Smooth muscle cell (in vitro differentiated cells): Measurements from ENCODE around the gene MROH7. TPM values are rescaled to one million over a fixed set of nuclear protein-coding genes. Genes with fewer than 3 reads are reported as not detected.

ENCODE experiments used
- DNase-seq: peaks from one replicate; lab custom pipeline; 2025; ENCODE audit not compliant: unreplicated experiment; lab: John Stamatoyannopoulos, UW
- H2AFZ ChIP-seq: fragments of 200-600 bp; sonication (generic); 2 replicates; pipeline ENCODE4 v1.6.0; 2016; ENCODE audit warnings: antibody characterized with exemption, low read depth, mild to moderate bottlenecking
- H3F3A ChIP-seq: fragments of 200-600 bp; sonication (generic); 2 replicates; pipeline ENCODE4 v1.6.0; 2017; ENCODE audit warnings: antibody characterized with exemption, low read depth
- H3K27ac ChIP-seq: fragments of 200-600 bp; sonication (generic); 2 replicates; pipeline ENCODE4 v1.5.1; 2016; ENCODE audit warnings: low read depth, mild to moderate bottlenecking
- H3K27me3 ChIP-seq: fragments of 200-600 bp; sonication (generic); 2 replicates; pipeline ENCODE4 v1.6.1; 2016; ENCODE audit warnings: low read depth, mild to moderate bottlenecking
- H3K36me3 ChIP-seq: fragments of 200-600 bp; sonication (generic); 2 replicates; pipeline ENCODE4 v1.5.1; 2016; ENCODE audit warnings: low read depth
- H3K4me1 ChIP-seq: fragments of 200-600 bp; sonication (generic); 2 replicates; pipeline ENCODE4 v1.5.1; 2016; ENCODE audit warnings: low read depth
- H3K4me2 ChIP-seq: fragments of 200-600 bp; sonication (generic); 2 replicates; pipeline ENCODE4 v1.6.0; 2016; ENCODE audit warnings: mild to moderate bottlenecking
- H3K4me3 ChIP-seq: fragments of 200-600 bp; sonication (generic); 2 replicates; pipeline ENCODE4 v1.5.1; 2016; ENCODE audit warnings: mild to moderate bottlenecking
- H3K79me2 ChIP-seq: fragments of 200-600 bp; sonication (generic); 2 replicates; pipeline ENCODE4 v1.6.0; 2016; ENCODE audit warnings: low read depth, mild to moderate bottlenecking
- H3K9ac ChIP-seq: fragments of 200-600 bp; sonication (generic); 2 replicates; pipeline ENCODE4 v1.6.0; 2016; ENCODE audit warnings: low read depth
- H3K9me3 ChIP-seq: fragments of 200-600 bp; sonication (generic); replicated peaks from 2 replicates; pipeline ENCODE4 v1.5.1; 2016; ENCODE audit warnings: low read depth
- H4K20me1 ChIP-seq: fragments of 200-600 bp; sonication (generic); 2 replicates; pipeline ENCODE4 v1.6.0; 2016; ENCODE audit warnings: low read depth
- WGBS: methylation state at CpG from one replicate; pipeline ENCODE4 v1.1.7; 2016; ENCODE audit warnings: low lambda C conversion rate; 5-methylcytosine and 5-hydroxymethylcytosine counted together
- polyA plus RNA-seq: library from polyadenylated mRNA; unstranded; fragments of >200 nt; fragmentation: Nextera tagmentation; extraction: Ambion mirVana; gene quantifications from 2 replicates; pipeline ENCODE4 v1.2.1, GENCODE V29; 2016
- total RNA-seq: library from RNA; depleted of rRNA; stranded (reverse); fragments of >200 nt; gene quantifications from 2 replicates; pipeline ENCODE4 v1.2.3, GENCODE V29; 2014
- TF ChIP-seq, protein P1 (sequence below): fragments of 200-600 bp; sonication (generic); IDR thresholded peaks from 2 replicates; pipeline ENCODE4 v1.5.1; 2017; ENCODE audit warnings: borderline replicate concordance, mild to moderate bottlenecking, antibody characterized with exemption; ENCODE audit not compliant: insufficient read depth, poor library complexity, severe bottlenecking

Gene MROH7
- total and polyA plus RNA-seq, 2 experiments from 2014 or later = 0.33 to 0.58 TPM

DNA sequence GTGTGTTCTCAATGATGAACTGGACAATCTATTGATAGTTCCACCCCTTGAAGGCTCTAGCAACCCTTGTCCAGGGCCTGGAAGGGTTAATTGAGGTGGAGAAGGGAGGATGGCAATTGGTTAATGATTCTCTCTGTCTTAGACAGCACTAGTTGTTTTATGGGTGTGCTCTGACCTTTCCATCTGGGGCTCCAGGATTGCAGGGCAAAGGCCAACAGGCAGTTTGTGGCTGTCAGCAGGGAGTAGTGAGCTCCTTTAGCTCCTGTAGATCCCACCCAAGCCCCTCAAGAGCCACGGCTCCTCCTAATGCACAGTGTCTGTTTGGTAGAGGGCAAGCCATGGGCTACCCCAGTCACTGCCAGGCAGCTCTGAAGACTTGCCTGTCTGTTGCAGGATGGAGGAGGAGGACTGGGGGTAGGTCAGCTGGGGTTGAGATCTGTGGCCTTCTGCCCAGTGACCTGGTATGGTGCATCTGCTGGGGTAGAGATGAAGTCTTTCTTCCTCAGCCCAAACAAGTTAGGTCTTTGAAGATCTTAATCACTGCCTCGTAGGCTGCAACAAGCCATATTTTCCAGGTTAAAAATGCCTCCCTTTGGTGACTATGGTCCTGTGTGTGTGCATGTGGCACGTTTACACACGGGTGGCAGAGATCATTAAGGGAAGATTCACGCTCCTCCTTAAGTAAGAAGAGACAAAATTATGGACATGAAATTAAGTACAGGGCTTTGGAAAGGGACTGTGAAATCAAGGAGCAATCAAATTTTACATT lies 7.7 kb downstream of the MROH7 start:
- no peaks in the 10 kb centered on the region for H3K36me3 ChIP-seq
- no peaks in the 10 kb centered on the region for H3K79me2 ChIP-seq
- no peaks in the 10 kb centered on the region for H4K20me1 ChIP-seq
- no peaks in the 10 kb centered on the region for H3K9me3 ChIP-seq
- H3K9ac ChIP-seq = no peak overlapping the region
- H3K4me1 ChIP-seq = no peaks in the 10 kb centered on the region
- no peak overlapping the region for H3K27ac ChIP-seq
- no peaks in the 10 kb centered on the region for H3K27me3 ChIP-seq
- no peak overlapping the region for H3K4me3 ChIP-seq
- H3F3A ChIP-seq = no peaks in the 10 kb centered on the region
- no peak overlapping the region for H2AFZ ChIP-seq
- 84% methylated on average over 5 of the region's 5 CpGs for WGBS
- TF ChIP-seq, protein P1, sequence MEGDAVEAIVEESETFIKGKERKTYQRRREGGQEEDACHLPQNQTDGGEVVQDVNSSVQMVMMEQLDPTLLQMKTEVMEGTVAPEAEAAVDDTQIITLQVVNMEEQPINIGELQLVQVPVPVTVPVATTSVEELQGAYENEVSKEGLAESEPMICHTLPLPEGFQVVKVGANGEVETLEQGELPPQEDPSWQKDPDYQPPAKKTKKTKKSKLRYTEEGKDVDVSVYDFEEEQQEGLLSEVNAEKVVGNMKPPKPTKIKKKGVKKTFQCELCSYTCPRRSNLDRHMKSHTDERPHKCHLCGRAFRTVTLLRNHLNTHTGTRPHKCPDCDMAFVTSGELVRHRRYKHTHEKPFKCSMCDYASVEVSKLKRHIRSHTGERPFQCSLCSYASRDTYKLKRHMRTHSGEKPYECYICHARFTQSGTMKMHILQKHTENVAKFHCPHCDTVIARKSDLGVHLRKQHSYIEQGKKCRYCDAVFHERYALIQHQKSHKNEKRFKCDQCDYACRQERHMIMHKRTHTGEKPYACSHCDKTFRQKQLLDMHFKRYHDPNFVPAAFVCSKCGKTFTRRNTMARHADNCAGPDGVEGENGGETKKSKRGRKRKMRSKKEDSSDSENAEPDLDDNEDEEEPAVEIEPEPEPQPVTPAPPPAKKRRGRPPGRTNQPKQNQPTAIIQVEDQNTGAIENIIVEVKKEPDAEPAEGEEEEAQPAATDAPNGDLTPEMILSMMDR = no peak
- H3K4me2 ChIP-seq = no peak overlapping the region
- no peak for DNase-seq

GRCh38 chr1:54649921-54650320 lies 8.3 kb downstream of the MROH7 start:
- H4K20me1 ChIP-seq = no peaks in the 10 kb centered on the region
- no peaks in the 10 kb centered on the region for H3K27me3 ChIP-seq
- H3K4me1 ChIP-seq = no peaks in the 10 kb centered on the region
- H3K9ac ChIP-seq = no peak overlapping the region
- DNase-seq = no peak
- H3K79me2 ChIP-seq = no peaks in the 10 kb centered on the region
- TF ChIP-seq, protein P1 = no peak
- H3K4me2 ChIP-seq = no peak overlapping the region
- 89% methylated on average over 1 of the region's 1 CpG for WGBS
- no peak overlapping the region for H3K27ac ChIP-seq
- H3F3A ChIP-seq = no peaks in the 10 kb centered on the region
- no peak overlapping the region for H3K4me3 ChIP-seq
- no peaks in the 10 kb centered on the region for H3K36me3 ChIP-seq
- no peak overlapping the region for H2AFZ ChIP-seq
- no peaks in the 10 kb centered on the region for H3K9me3 ChIP-seq

DNA sequence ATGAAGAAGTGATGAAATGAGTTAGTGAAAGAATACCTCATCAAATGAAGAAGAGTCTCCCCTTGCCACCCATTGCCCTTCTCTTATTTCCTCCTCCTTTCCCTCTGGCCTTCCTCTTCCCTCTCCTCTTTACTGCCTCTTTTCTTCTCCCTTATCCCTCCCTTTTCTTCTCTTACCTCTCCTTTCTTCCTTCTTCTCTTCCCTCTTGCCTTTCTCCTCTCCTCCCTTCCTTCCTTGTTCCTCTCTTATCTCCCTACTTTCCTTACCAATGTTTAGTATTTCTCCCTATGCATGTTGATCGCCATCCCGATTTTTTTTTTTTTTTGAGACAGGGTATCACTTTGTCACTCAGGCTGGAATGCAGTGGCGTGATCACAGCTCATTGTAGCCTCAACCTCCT lies 8.8 kb downstream of the MROH7 start:
- no peaks in the 10 kb centered on the region for H3K36me3 ChIP-seq
- no peak overlapping the region for H3K27ac ChIP-seq
- no peaks in the 10 kb centered on the region for H3K79me2 ChIP-seq
- TF ChIP-seq, protein P1 = no peak
- no peaks in the 10 kb centered on the region for H4K20me1 ChIP-seq
- no peaks in the 10 kb centered on the region for H3K27me3 ChIP-seq
- H2AFZ ChIP-seq = no peak overlapping the region
- no peak overlapping the region for H3K4me2 ChIP-seq
- H3K4me3 ChIP-seq = no peak overlapping the region
- no peak overlapping the region for H3K9ac ChIP-seq
- no peak for DNase-seq
- H3K4me1 ChIP-seq = no peaks in the 10 kb centered on the region
- H3F3A ChIP-seq = no peaks in the 10 kb centered on the region
- no peaks in the 10 kb centered on the region for H3K9me3 ChIP-seq
- WGBS = 77% methylated on average over 3 of the region's 3 CpGs

- no peak overlapping the region for H3K9ac ChIP-seq
- H3K4me2 ChIP-seq = no peak overlapping the region
- no peak for DNase-seq
- H3K9me3 ChIP-seq = no peaks in the 10 kb centered on the region
- H3K36me3 ChIP-seq = no peaks in the 10 kb centered on the region
- no peak overlapping the region for H2AFZ ChIP-seq
- no peaks in the 10 kb centered on the region for H3K27me3 ChIP-seq
- TF ChIP-seq, protein P1 = no peak
- no peaks in the 10 kb centered on the region for H3K79me2 ChIP-seq
- no peaks in the 10 kb centered on the region for H3K4me1 ChIP-seq
- H3K4me3 ChIP-seq = no peak overlapping the region
- WGBS = 100% methylated on average over 3 of the region's 3 CpGs
- H4K20me1 ChIP-seq = no peaks in the 10 kb centered on the region
- H3K27ac ChIP-seq = no peak overlapping the region
- no peaks in the 10 kb centered on the region for H3F3A ChIP-seq
Observed at GRCh38 chr1:54651608-54652007, 10.0 kb downstream of the MROH7 start.
